ENCODE measurements around the gene SRPRB.

GRCh38 chr3:133758568-133758928, 47.1 kb upstream of the SRPRB start:
- TF ChIP-seq BCLAF1 (IDR thresholded peaks at IDR 0.05; ENCODE audit: borderline replicate concordance in 1 of 2, control insufficient read depth in 1 of 2, low read depth in 2 of 2, low read length in 1 of 2) (no peak), POLR2AphosphoS5 (IDR thresholded peaks at IDR 0.05; ENCODE audit: control insufficient read depth, insufficient read depth, low read depth, low read length) (no peak), CTCF (IDR thresholded peaks at IDR 0.05 in 2 of 3, conservative IDR thresholded peaks at IDR 0.05 in 1 of 3; ENCODE audit: insufficient read depth in 2 of 3, low read depth in 1 of 3, low read length in 3 of 3) (no peak), GTF3C2 (IDR thresholded peaks at IDR 0.05; ENCODE audit: borderline replicate concordance, extremely low read depth, insufficient read length) (no peak), PBX2 (CRISPR knock-in tag; IDR thresholded peaks at IDR 0.05; ENCODE audit: low read depth) (no peak), PBX2 (tag; conservative IDR thresholded peaks at IDR 0.05; ENCODE audit: low read depth) (no peak), EZH2 (IDR thresholded peaks at IDR 0.05; ENCODE audit: borderline replicate concordance, low read depth, low read length) (no peak), RBFOX2 (IDR thresholded peaks at IDR 0.05; ENCODE audit: low read depth, low read length) (no peak), MXI1 (IDR thresholded peaks at IDR 0.05; ENCODE audit: low read depth, low read length) (no peak), CLOCK (CRISPR knock-in tag; IDR thresholded peaks at IDR 0.05; ENCODE audit: borderline replicate concordance) (no peak), CBX2 (IDR thresholded peaks at IDR 0.05; ENCODE audit: insufficient read depth, low read length, poor library complexity, severe bottlenecking) (no peak), ZNF780A (CRISPR knock-in tag; IDR thresholded peaks at IDR 0.05) (no peak), TBP (optimal IDR thresholded peaks at IDR 0.05; ENCODE audit: low read depth, low read length) (no peak)
